8988T (cell line): ENCODE data around the gene KLB.
"Not testable (repeated sequence)": the region's sequence is repeated elsewhere in the genome, so short reads cannot be mapped to it uniquely, and the experiment has no call there.

Experiments used
- DNase-seq: peaks from one replicate; pipeline ENCODE4 v3.0.0; 2011

Gene KLB

GRCh38 chr4:39427520-39428114 lies 20.9 kb downstream of the KLB start:
- DNase-seq = no peak

GRCh38 chr4:39429476-39430334 lies 23.0 kb downstream of the KLB start:
- DNase-seq = no peak

- DNase-seq = no peak
Measured at GRCh38 chr4:39433878-39434492, 27.3 kb downstream of the KLB start.

- DNase-seq = no peak
Measured at GRCh38 chr4:39435659-39436563, 29.2 kb downstream of the KLB start.

- no peak for DNase-seq
Measured at GRCh38 chr4:39441593-39441992, 34.9 kb downstream of the KLB start.

GRCh38 chr4:39442998-39443397 lies 36.3 kb downstream of the KLB start:
- no peak for DNase-seq

GRCh38 chr4:39446483-39446841 lies 39.7 kb downstream of the KLB start:
- DNase-seq = no peak

- no peak for DNase-seq
Measured at GRCh38 chr4:39446842-39447573, 40.3 kb downstream of the KLB start.

- no peak for DNase-seq
Measured at GRCh38 chr4:39450618-39451017, 43.9 kb downstream of the KLB start.

GRCh38 chr4:39451423-39452023 lies 44.8 kb downstream of the KLB start:
- DNase-seq = no peak

GRCh38 chr4:39452153-39452859 lies 45.6 kb downstream of the KLB start:
- DNase-seq = no peak

- no peak for DNase-seq
Measured at GRCh38 chr4:39452860-39453587, 46.3 kb downstream of the KLB start.

- DNase-seq = no peak
Measured at GRCh38 chr4:39453738-39454137, 47.0 kb downstream of the KLB start.

GRCh38 chr4:39455486-39455885 lies 48.8 kb downstream of the KLB start:
- DNase-seq = no peak

GRCh38 chr4:39456946-39457763 lies 50.4 kb downstream of the KLB start:
- DNase-seq = no peak

GRCh38 chr4:39458161-39458504 lies 51.4 kb downstream of the KLB start:
- DNase-seq = not testable (repeated sequence)

- DNase-seq = peak; percentile 80
Measured at GRCh38 chr4:39458505-39459300, 52.0 kb downstream of the KLB start, which contains the start of the genes LIAS and RPL9. Gene LIAS, plus strand, starts transcription at chr4:39459056. Its CDS starts 62 bp downstream, at chr4:39459118. Gene RPL9, minus strand, starts transcription at chr4:39458922. Its CDS starts 483 bp downstream, at chr4:39458439.

GRCh38 chr4:39464886-39465501 lies 58.3 kb downstream of the KLB start:
- no peak for DNase-seq
